ENCODE measurements around the gene C10orf95. TPM values are rescaled to one million over a fixed set of nuclear protein-coding genes. Genes with fewer than 3 reads are reported as not detected.

Gene C10orf95
- total and polyA plus RNA-seq, 9 donors: 0.14 to 0.41 (median 0.27) TPM; not detected in 2

- H3K36me3 ChIP-seq (ENCODE audit: control insufficient read depth, insufficient read depth, low read length): peaks cover 19% of the 10 kb centered on the region
- H3K4me1 ChIP-seq (ENCODE audit: control insufficient read depth, insufficient read depth, low read length): peaks cover 22% of the 10 kb centered on the region
- no peaks in the 10 kb centered on the region for H3K27me3 ChIP-seq (ENCODE audit: control insufficient read depth, insufficient read depth, low read length)
- 87% methylated on average over 6 of the region's 6 CpGs for WGBS (ENCODE audit: insufficient coverage)
- H3K9me3 ChIP-seq (replicated peaks; ENCODE audit: control insufficient read depth, low read depth, low read length): no peaks in the 10 kb centered on the region
- H3K27ac ChIP-seq (ENCODE audit: low read length): no peak overlapping the region
- no peak for DNase-seq
- no peak overlapping the region for H3K4me3 ChIP-seq (ENCODE audit: low read length)
Measured at GRCh38 chr10:102424916-102425315, 26.4 kb downstream of the C10orf95 start.

GRCh38 chr10:102424145-102424544, 27.2 kb downstream of the C10orf95 start:
- 90% methylated on average over 7 of the region's 9 CpGs for WGBS (ENCODE audit: insufficient coverage)
- no peaks in the 10 kb centered on the region for H3K9me3 ChIP-seq (replicated peaks; ENCODE audit: control insufficient read depth, low read depth, low read length)
- DNase-seq: no peak
- peaks cover 29% of the 10 kb centered on the region for H3K4me1 ChIP-seq (ENCODE audit: control insufficient read depth, insufficient read depth, low read length)
- H3K36me3 ChIP-seq (ENCODE audit: control insufficient read depth, insufficient read depth, low read length): peaks cover 19% of the 10 kb centered on the region
- no peak overlapping the region for H3K27ac ChIP-seq (ENCODE audit: low read length)
- no peak overlapping the region for H3K4me3 ChIP-seq (ENCODE audit: low read length)
- peaks cover 3% of the 10 kb centered on the region for H3K27me3 ChIP-seq (ENCODE audit: control insufficient read depth, insufficient read depth, low read length)

GRCh38 chr10:102423372-102423968, 27.9 kb downstream of the C10orf95 start:
- no peak overlapping the region for H3K4me3 ChIP-seq (ENCODE audit: low read length)
- 89% methylated on average over 11 of the region's 13 CpGs for WGBS (ENCODE audit: insufficient coverage)

DNA sequence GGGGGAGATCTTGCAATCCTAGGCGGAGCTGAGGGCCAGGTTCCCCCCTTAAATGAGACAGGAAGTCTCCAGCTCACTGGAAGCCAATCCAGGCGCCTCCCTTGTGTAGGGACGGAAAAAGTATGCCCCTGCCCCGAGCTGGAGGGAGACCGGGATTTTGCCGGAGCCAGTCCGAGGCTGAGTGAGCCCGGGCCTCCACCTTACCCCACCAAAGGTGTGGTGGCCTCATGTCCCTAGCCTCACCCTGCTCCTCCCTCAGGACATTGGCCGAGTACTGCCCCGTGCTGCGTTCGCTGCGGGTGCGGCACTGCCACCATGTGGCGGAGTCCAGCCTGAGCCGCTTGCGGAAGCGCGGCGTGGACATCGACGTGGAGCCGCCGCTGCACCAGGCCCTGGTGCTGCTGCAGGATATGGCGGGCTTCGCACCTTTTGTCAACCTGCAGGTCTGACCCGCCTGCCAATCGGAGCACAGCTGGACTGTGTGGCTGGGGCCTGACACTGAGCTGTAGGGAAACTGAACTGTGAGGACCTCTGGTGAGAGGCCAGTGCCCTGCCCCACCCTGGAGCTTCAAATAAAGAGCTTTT, 28.7 kb downstream of the C10orf95 start:
- Histone ChIP-seq H3K36me3 (ENCODE audit: control insufficient read depth, insufficient read depth, low read length) (peaks cover 19% of the 10 kb centered on the region), H3K4me3 (ENCODE audit: low read length) (peak overlapping the region; percentile 93), H3K4me1 (ENCODE audit: control insufficient read depth, insufficient read depth, low read length) (peaks cover 33% of the 10 kb centered on the region), H3K27ac (ENCODE audit: low read length) (peak overlapping the region; percentile 44), H3K9me3 (replicated peaks; ENCODE audit: control insufficient read depth, low read depth, low read length) (no peaks in the 10 kb centered on the region), H3K27me3 (ENCODE audit: control insufficient read depth, insufficient read depth, low read length) (peaks cover 14% of the 10 kb centered on the region)
- peak; percentile 71 for DNase-seq
- 2% methylated on average over 27 of the region's 28 CpGs for WGBS (ENCODE audit: insufficient coverage)

More at GRCh38 chr10:102423372-102423968, 27.9 kb downstream of the C10orf95 start:
- Histone ChIP-seq H3K9me3 (replicated peaks; ENCODE audit: control insufficient read depth, low read depth, low read length) (no peaks in the 10 kb centered on the region), H3K27ac (ENCODE audit: low read length) (no peak overlapping the region), H3K36me3 (ENCODE audit: control insufficient read depth, insufficient read depth, low read length) (peaks cover 19% of the 10 kb centered on the region), H3K4me1 (ENCODE audit: control insufficient read depth, insufficient read depth, low read length) (peaks cover 33% of the 10 kb centered on the region), H3K27me3 (ENCODE audit: control insufficient read depth, insufficient read depth, low read length) (peaks cover 9% of the 10 kb centered on the region)
- DNase-seq: no peak

GRCh38 chr10:102421757-102422512, 29.4 kb downstream of the C10orf95 start:
- peaks cover 33% of the 10 kb centered on the region for H3K4me1 ChIP-seq (ENCODE audit: control insufficient read depth, insufficient read depth, low read length)
- peaks cover 14% of the 10 kb centered on the region for H3K27me3 ChIP-seq (ENCODE audit: control insufficient read depth, insufficient read depth, low read length)
- H3K36me3 ChIP-seq (ENCODE audit: control insufficient read depth, insufficient read depth, low read length): peaks cover 19% of the 10 kb centered on the region
- 2% methylated on average over 52 of the region's 62 CpGs for WGBS (ENCODE audit: insufficient coverage)
- H3K4me3 ChIP-seq (ENCODE audit: low read length): peak overlapping the region; percentile 93
- no peak for DNase-seq
- H3K27ac ChIP-seq (ENCODE audit: low read length): peak overlapping the region; percentile 1
- H3K9me3 ChIP-seq (replicated peaks; ENCODE audit: control insufficient read depth, low read depth, low read length): no peaks in the 10 kb centered on the region

- DNase-seq: no peak
- H3K27ac ChIP-seq (ENCODE audit: low read length): no peak overlapping the region
Measured at GRCh38 chr10:102421507-102421756, 29.9 kb downstream of the C10orf95 start.

DNA sequence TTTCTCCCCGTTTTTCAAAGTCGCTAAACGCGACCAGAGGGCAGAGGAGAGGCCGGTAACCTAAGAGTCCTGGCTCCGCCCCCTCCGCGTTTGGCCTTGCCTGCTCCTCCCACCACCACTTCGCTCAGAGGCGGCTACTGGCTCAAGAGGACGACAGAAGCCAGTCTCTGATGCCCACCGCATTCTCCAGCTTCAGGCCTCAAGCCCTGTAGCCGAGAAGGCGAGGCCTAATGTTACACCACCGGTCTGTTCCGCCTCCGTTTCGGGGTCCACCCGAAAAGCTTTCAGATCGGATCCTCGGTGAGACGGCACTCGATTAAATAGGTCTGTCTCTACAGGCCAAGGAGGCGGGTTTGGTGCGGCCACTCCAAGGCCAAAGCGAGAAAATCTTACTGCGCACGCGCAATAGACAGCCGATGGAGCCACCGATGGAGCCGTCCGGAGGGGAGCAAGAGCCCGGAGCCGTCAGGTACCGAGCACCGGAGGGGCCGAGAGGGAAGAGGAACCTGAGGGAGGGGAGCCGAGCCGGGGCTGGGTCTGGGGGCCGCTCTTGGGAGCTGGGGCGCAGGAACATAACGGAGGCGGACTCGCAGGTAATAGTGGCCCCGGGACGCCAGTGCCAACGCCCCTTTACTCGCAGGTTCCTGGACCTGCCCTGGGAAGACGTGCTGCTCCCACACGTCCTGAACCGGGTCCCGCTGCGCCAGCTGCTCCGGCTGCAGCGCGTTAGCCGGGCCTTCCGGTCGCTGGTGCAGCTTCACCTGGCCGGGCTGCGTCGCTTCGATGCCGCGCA, 30.4 kb downstream of the C10orf95 start, which contains the start of gene FBXL15:
Gene FBXL15, plus strand, starts transcription at position 123 of the 793 bp plus-strand sequence. Its CDS starts 294 bp downstream, at position 417.
- peaks cover 14% of the 10 kb centered on the region for H3K27me3 ChIP-seq (ENCODE audit: control insufficient read depth, insufficient read depth, low read length)
- WGBS (ENCODE audit: insufficient coverage): under 1% methylated on average over 65 of the region's 66 CpGs

More at GRCh38 chr10:102421507-102421756, 29.9 kb downstream of the C10orf95 start:
- Histone ChIP-seq H3K27me3 (ENCODE audit: control insufficient read depth, insufficient read depth, low read length) (peaks cover 14% of the 10 kb centered on the region), H3K4me1 (ENCODE audit: control insufficient read depth, insufficient read depth, low read length) (peaks cover 33% of the 10 kb centered on the region), H3K4me3 (ENCODE audit: low read length) (peak overlapping the region; percentile 93), H3K9me3 (replicated peaks; ENCODE audit: control insufficient read depth, low read depth, low read length) (no peaks in the 10 kb centered on the region), H3K36me3 (ENCODE audit: control insufficient read depth, insufficient read depth, low read length) (peaks cover 19% of the 10 kb centered on the region)
- WGBS (ENCODE audit: insufficient coverage): under 1% methylated on average over 11 of the region's 14 CpGs

DNA sequence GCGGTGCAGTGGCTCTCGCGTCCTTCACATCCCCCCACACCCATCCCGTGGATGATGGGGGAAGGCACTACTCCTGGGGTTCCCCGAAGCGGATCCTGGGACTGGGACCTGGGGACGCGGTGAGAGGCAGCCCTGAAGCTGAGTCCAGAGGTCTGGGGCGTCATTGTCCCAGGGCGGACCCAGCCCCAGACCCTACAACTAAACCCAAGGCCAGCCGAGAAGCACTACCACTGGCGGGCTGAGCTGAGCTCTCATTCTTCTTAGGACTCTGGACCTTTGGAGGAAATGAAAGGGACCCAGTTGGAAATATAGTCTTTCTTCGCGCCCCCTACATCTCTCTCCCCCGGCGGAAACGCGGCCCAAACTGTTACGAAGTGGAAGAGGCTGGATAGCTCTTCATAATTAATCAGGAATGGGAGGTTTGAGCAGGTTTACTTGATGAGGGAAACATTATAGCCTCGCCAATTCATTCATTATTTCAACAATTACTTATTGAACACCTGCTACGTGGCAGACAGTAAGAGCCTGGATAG, 31.1 kb downstream of the C10orf95 start:
- H3K4me3 ChIP-seq (ENCODE audit: low read length): peak overlapping the region; percentile 93
- H3K27ac ChIP-seq (ENCODE audit: low read length): peak overlapping the region; percentile 98
- peaks cover 33% of the 10 kb centered on the region for H3K4me1 ChIP-seq (ENCODE audit: control insufficient read depth, insufficient read depth, low read length)
- H3K36me3 ChIP-seq (ENCODE audit: control insufficient read depth, insufficient read depth, low read length): peaks cover 19% of the 10 kb centered on the region
- no peaks in the 10 kb centered on the region for H3K9me3 ChIP-seq (replicated peaks; ENCODE audit: control insufficient read depth, low read depth, low read length)
- WGBS (ENCODE audit: insufficient coverage): 0% methylated on average over 2 of the region's 21 CpGs
- peaks cover 14% of the 10 kb centered on the region for H3K27me3 ChIP-seq (ENCODE audit: control insufficient read depth, insufficient read depth, low read length)
- peak; percentile 15 for DNase-seq

More for the DNA sequence above, 30.4 kb downstream of the C10orf95 start, which contains the start of gene FBXL15:
- peaks cover 33% of the 10 kb centered on the region for H3K4me1 ChIP-seq (ENCODE audit: control insufficient read depth, insufficient read depth, low read length)
- peak within 1 kb of the TSS; percentile 98 for H3K27ac ChIP-seq (ENCODE audit: low read length)
- H3K9me3 ChIP-seq (replicated peaks; ENCODE audit: control insufficient read depth, low read depth, low read length): no peaks in the 10 kb centered on the region
- peak; percentile 99 for DNase-seq
- peaks cover 19% of the 10 kb centered on the region for H3K36me3 ChIP-seq (ENCODE audit: control insufficient read depth, insufficient read depth, low read length)
- peak within 1 kb of the TSS; percentile 93 for H3K4me3 ChIP-seq (ENCODE audit: low read length)

DNA sequence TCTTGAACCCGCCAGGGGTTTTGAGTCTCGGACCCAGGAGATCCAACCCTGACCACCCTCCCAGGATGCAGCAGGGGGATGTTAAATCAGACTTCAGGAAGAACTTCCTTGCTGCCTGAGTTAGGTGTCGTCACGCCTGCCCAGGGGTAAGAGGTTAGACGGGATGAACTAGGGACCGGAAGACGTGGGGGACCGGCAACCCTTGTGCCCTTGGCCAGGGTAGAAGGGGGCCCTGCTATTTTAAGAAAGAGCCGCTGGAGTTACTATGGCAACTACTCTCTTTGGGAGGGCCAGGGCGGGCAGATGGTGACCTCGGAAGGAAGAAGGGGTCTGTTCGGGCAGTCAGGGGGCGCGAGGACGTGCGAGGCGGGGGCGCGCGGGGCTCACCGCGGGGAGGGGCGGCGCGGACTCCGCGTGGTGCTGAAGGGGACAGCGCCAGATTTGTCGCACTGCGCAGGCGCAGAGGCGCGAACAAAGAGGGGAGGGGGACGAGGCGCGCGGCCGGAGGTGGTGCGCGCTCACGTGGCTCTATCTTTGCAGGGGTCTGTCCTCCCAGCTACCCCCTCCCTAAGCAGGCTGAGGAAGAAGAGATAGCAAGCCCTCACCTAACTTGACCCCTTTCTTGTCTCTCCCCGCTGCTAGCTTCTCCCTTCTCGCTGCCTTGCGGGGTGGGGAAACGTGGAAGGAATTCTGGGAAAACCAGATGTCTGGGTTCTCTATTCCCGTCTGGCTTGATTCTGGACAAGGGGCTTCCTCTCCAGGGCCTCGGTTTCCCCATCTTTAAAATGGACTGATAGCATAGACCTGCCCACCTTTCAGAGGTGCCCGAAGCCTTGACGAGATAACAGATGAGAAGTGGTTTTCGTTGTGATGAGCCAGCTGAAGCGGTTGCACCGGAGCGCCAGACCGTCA, 31.8 kb downstream of the C10orf95 start:
- under 1% methylated on average over 29 of the region's 54 CpGs for WGBS (ENCODE audit: insufficient coverage)
- peaks cover 20% of the 10 kb centered on the region for H3K27me3 ChIP-seq (ENCODE audit: control insufficient read depth, insufficient read depth, low read length)
- H3K4me3 ChIP-seq (ENCODE audit: low read length): peak overlapping the region; percentile 93
- peaks cover 33% of the 10 kb centered on the region for H3K4me1 ChIP-seq (ENCODE audit: control insufficient read depth, insufficient read depth, low read length)
- H3K36me3 ChIP-seq (ENCODE audit: control insufficient read depth, insufficient read depth, low read length): peaks cover 15% of the 10 kb centered on the region
- H3K27ac ChIP-seq (ENCODE audit: low read length): peak overlapping the region; percentile 98
- no peaks in the 10 kb centered on the region for H3K9me3 ChIP-seq (replicated peaks; ENCODE audit: control insufficient read depth, low read depth, low read length)
- peak; percentile 65 for DNase-seq

Data from muscle of leg (tissue), 11 donors.